GM12801 (cell line): ENCODE measurements around the gene PPIG.

Source experiments
- TF ChIP-seq, protein P1 (sequence below): IDR thresholded peaks from one replicate; pipeline ENCODE4 v1.5.1; 2011; ENCODE audit warnings: control low read depth; ENCODE audit not compliant: insufficient read length; ENCODE audit errors: extremely low read depth

Gene PPIG

DNA sequence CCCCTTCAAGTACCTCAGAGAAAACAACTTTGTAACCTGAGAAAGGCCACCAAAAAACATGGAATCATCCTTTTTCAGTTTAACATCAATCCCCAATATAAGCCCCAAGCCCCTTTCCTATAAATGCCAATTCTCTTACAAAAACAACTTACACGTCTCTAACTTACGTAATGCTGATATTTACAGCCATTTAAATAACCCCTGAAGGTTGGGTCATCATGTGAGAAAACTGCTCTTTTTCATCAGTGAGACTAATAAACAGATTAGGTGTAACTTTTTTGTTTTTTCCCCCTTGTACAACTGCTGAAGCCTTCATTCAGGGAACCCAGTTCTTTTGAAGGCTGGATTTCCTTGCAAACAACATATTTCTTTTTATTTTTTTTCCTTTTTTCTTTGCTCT lies 14.2 kb upstream of the PPIG start:
- TF ChIP-seq, protein P1, sequence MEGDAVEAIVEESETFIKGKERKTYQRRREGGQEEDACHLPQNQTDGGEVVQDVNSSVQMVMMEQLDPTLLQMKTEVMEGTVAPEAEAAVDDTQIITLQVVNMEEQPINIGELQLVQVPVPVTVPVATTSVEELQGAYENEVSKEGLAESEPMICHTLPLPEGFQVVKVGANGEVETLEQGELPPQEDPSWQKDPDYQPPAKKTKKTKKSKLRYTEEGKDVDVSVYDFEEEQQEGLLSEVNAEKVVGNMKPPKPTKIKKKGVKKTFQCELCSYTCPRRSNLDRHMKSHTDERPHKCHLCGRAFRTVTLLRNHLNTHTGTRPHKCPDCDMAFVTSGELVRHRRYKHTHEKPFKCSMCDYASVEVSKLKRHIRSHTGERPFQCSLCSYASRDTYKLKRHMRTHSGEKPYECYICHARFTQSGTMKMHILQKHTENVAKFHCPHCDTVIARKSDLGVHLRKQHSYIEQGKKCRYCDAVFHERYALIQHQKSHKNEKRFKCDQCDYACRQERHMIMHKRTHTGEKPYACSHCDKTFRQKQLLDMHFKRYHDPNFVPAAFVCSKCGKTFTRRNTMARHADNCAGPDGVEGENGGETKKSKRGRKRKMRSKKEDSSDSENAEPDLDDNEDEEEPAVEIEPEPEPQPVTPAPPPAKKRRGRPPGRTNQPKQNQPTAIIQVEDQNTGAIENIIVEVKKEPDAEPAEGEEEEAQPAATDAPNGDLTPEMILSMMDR: no peak

DNA sequence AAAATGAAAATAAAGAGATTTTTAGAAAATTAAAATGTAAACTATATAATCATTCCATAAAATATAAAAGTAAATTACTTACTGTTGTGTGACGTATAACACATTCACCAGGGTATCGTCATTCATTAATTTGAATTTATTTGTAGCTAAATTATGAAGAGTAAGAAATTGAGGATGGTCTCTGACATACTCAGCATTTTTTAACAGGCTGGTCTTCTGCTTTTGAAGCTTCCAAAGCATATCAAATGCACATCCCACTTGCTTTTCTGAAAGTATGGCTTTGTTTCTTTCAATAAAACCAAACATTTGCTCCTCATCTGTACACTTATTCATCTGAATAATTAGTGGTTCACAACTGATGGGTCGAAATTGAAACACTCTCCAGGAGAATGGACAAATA lies 12.6 kb upstream of the PPIG start:
- TF ChIP-seq, protein P1: no peak

DNA sequence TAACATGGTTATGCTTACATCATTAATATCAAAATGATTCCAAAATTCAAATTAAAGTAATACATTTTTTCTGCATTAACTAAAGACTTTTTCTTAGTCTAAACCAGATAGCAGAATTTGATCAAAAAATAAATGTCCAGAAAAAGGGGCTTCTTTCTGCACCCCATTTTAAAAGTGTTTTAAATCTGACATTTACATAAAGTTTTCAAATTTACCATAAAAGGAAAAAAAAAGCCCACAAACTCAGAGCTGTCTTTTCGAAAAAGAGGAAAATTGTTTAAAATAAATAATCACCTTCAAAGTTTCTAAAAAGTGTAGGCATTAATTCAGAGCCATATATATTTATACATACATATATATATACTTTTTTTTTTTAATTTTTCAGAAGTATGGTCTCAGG lies 12.0 kb upstream of the PPIG start:
- TF ChIP-seq, protein P1: no peak

DNA sequence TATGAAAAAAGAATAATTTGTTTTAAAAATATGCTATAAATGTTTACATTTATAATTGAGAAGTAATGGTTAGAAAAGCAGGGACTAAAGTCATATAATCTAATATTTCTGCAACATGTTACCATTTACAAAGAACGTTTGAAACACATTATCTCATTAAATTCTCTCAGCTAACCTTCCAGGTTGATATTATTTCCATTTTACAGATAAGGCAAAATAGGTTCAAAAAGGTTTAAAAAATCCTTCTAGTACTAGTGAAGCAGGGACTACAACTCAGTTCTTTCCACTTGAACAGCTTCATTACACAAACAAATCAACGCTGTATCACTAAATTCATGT lies 11.4 kb upstream of the PPIG start:
- TF ChIP-seq, protein P1: no peak

DNA sequence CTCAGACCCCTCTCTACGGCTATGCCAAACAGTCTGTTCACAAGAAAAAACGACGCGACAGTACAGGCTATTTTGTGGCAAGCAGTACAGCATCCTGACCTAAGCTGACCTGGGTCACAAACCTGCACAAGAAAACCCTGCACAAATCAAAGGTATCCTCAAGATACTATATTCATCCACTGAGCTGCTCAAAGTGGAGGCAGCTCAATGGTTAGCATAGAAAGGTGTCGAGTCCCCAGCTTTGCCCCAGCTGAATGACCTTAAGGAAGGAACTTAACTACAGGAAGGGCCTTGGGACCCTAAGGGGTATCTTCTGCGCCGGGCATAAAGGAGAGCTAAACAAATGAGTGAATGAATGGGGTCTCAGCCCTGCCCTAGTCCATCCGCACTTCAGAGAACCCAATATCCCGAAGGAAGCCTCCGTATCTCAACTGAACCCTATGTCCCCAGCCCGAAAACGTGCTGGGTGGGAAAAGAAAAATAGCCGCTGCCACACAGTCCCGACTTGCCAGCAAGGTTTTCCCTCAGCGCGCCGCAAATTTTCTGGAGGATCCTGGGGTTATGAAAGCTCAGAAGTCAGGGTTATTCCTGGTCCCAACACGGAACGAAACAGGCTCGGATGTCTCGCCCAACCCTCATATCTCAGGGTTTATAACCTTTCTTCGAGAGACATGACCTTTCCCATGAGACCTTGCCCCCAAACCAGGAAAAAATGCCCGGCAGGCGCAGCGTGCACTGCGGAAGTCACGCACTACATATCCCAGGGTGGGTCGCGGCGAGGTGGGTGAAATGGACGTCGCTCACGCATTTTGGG lies 10.8 kb upstream of the PPIG start, which contains the start of gene FASTKD1:
TSS of gene FASTKD1 (minus strand) at position 706 of the 814 bp plus-strand sequence. CDS start 1,836 bp downstream, outside the sequence.
- TF ChIP-seq, protein P1: no peak

DNA sequence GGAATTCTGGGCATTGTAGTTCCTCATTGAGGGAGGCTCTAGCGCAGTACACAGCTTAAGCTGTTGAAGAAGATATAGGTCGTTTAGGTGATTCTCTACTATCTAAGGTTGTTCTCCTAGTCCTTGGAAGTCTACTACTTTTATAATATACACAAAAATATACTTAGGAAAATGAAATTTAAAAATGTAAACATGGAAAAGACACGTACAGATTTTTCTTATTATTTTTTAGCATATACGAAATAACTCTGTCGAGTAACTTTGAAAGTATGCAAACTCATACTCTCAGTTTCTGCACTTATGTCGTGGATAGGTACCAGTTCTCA lies 10.2 kb upstream of the PPIG start:
- TF ChIP-seq, protein P1: no peak

DNA sequence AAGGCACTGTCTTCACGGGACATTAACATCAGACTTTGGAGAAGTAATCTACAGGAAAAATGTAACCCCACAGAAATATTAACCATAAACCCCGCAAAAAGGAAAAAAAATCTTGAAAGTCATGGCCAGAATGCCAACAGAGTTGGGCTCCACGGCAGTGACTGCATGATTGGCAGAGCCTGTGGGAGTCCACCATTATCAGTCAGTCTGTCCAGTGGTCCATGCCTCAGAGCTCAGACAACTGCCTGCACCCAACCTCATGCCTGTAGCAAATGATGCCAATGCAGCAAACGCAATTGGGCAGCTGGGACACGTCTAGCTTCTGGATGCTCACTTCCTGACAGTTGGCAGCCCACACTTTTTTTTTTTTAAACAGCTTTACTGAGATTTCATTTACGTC lies 5.1 kb upstream of the PPIG start:
- TF ChIP-seq, protein P1: no peak
